HG03442 (cell line): Measurements from ENCODE around the gene CFAP77.

Experiments
- ATAC-seq: cut with Tn5 transposase; IDR thresholded peaks from one replicate; pipeline ENCODE4 v1.9.1; 2021; ENCODE audit warnings: mild to moderate bottlenecking, moderate library complexity; ENCODE audit not compliant: unreplicated experiment

Gene CFAP77

GRCh38 chr9:132590318-132591182 lies 180.5 kb downstream of the CFAP77 start:
- ATAC-seq, result no peak

- ATAC-seq, result no peak
These were observed 181.2 kb downstream of the CFAP77 start for GRCh38 chr9:132591244-132591643.

- no peak for ATAC-seq
These were observed 181.8 kb downstream of the CFAP77 start for GRCh38 chr9:132591751-132592314.

- ATAC-seq, result no peak
These were observed 182.4 kb downstream of the CFAP77 start for GRCh38 chr9:132592451-132592850.

GRCh38 chr9:132594412-132594811 lies 184.4 kb downstream of the CFAP77 start:
- no peak for ATAC-seq

- no peak for ATAC-seq
These were observed 185.3 kb downstream of the CFAP77 start for GRCh38 chr9:132595319-132595718.

GRCh38 chr9:132596200-132596599 lies 186.2 kb downstream of the CFAP77 start:
- no peak for ATAC-seq

GRCh38 chr9:132597073-132597775 lies 187.2 kb downstream of the CFAP77 start:
- no peak for ATAC-seq

GRCh38 chr9:132600326-132600984 lies 190.4 kb downstream of the CFAP77 start:
- no peak for ATAC-seq

- no peak for ATAC-seq
These were observed 192.2 kb downstream of the CFAP77 start for GRCh38 chr9:132602207-132602606.

GRCh38 chr9:132605387-132605786 lies 195.4 kb downstream of the CFAP77 start:
- no peak for ATAC-seq

- ATAC-seq, result no peak
These were observed 196.1 kb downstream of the CFAP77 start for GRCh38 chr9:132606066-132606465.

- no peak for ATAC-seq
These were observed 199.2 kb downstream of the CFAP77 start for GRCh38 chr9:132609184-132609583.

GRCh38 chr9:132609829-132610228 lies 199.8 kb downstream of the CFAP77 start:
- ATAC-seq, result no peak

GRCh38 chr9:132610661-132611060 lies 200.7 kb downstream of the CFAP77 start:
- no peak for ATAC-seq

- ATAC-seq, result no peak
These were observed 204.3 kb downstream of the CFAP77 start for GRCh38 chr9:132614324-132614723.

GRCh38 chr9:132615774-132616173 lies 205.8 kb downstream of the CFAP77 start:
- no peak for ATAC-seq

- ATAC-seq, result no peak
These were observed 206.7 kb downstream of the CFAP77 start for GRCh38 chr9:132616725-132617124.

GRCh38 chr9:132622159-132622558 lies 212.1 kb downstream of the CFAP77 start:
- no peak for ATAC-seq
